GM19035 (cell line): ENCODE results near the gene DHRS7C.

Experiments used
- ATAC-seq: cut with Tn5 transposase; IDR thresholded peaks from one replicate; pipeline ENCODE4 v1.9.1; 2021; ENCODE audit not compliant: unreplicated experiment

DHRS7C gene, protein sequence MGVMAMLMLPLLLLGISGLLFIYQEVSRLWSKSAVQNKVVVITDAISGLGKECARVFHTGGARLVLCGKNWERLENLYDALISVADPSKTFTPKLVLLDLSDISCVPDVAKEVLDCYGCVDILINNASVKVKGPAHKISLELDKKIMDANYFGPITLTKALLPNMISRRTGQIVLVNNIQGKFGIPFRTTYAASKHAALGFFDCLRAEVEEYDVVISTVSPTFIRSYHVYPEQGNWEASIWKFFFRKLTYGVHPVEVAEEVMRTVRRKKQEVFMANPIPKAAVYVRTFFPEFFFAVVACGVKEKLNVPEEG

DNA sequence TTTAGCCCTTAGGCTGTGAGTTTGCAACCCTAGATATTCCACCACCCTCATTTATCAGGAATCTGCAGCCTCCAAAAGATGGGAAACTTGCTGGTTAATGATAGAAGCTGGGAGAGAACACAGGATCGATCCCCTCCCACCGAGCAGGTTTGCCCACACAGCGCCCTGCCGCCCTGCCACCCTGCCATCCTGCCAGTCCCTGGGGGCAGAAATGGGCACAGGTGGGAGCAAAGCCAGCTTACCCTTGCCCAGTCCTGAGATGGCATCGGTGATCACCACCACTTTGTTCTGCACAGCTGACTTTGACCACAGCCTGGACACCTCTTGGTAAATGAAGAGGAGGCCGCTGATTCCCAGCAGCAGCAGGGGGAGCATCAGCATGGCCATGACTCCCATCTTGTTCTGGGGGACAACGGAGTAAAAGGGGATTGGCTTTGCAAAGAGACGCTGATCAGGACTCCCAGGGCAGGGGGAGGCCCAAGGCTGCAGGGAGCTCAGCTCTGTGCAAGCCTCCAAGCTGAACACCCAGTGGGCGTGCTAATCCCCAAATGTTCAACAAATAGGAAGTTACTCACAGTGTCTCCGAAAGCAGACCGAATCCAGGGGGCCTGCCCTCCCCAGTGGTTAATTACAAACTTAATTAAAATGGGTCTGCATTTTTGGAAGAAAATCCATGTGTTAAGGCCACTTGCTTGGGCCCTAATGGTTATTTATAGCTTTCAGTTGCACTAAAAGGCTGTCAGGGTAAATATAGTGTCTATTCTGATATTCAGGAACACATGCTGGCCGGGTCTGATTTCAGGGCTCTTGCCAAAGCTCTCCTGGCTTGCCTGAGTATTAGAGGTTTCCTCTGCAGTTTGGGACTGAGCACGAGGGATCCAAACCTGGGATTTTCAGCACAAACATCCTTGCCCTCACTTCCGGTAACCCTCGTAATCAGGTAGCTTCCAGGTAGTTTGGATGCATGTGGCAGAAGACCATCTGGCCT is at the start of gene DHRS7C:
DHRS7C (minus strand) TSS at position 704 of the 988 bp plus-strand sequence; CDS start at position 396, 308 bp downstream.
- no peak for ATAC-seq

DNA sequence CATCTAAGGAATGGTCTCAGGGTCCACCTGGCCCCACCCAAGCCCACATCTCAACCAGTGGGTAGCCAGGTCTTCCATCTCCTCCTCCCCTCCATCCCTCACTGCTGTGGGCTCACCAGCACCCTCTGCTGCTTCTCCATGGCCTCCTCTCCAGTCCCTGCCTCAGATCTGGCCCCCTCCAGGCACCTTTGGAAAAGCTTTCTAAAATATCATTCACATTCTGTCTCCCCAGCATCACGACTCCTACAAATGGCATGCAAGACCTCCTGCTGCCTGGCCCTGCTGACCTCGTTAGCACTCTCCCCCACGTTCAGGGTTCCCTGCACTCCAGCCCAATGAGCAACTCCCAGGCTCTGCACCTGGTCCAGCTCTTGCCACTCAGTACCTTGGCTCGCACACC is 48.0 kb upstream of the DHRS7C start:
- no peak for ATAC-seq

DNA sequence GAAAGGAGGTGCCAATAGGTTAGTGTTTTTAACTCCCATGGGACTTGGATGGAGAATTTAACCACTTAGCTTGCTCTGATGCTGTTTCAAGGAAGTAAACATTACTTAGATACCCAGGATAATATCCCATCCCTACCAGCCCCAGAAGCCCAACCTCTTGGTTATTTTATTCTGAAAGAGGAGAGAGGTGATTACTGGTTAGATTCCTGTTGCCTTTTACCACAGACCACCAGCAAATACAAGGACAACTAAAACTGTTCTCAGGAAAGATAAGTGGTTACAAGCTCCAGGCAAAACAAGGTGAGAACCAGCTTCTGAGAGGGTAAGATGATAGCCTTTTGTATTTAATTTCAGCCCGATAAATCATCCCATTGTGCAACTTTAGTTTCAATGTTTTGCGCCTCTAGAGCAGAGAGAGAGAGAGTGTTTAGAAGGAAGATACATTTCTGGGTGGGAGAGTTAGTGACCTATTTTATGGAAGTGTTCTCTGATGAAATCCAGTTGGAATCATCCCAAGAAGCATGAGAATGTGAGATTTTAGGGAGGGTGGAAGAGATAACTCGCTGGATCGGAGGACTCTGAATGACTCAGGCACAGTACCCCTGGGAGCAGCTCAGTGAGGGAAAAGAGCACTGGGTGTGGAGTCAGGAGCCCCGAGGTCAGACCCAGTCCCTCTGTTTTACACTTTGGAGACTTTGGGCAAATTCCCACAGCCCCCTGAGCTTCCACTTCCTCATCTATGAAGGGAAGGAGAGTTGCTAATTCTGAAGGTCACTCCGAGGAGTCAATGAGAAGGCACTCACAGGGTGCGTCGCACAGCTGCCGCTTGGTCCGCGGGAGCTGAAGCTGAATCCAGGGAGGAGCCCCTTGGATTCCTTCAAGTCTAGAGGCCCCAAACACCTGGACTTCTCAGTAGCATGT is 46.4 kb upstream of the DHRS7C start:
- ATAC-seq: no peak

DNA sequence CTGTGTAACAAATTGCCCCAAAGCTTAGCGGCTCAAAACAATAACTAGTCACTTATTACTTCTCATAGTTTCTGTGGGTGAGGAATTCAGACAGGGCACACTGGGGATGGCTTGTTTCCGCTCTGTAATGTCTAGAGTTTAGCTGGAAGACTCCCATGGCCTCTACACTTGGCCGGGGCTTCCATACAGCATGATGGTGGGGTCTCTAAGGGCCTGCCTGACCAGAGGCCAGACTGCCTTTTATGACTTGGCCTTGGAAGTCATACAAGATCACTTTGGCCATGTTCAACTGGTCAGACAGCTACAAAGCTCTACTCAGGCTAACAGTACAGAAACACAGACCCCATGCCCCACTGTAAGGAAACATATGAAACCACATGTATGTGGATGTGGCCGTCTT is 42.5 kb upstream of the DHRS7C start:
- ATAC-seq: no peak

DNA sequence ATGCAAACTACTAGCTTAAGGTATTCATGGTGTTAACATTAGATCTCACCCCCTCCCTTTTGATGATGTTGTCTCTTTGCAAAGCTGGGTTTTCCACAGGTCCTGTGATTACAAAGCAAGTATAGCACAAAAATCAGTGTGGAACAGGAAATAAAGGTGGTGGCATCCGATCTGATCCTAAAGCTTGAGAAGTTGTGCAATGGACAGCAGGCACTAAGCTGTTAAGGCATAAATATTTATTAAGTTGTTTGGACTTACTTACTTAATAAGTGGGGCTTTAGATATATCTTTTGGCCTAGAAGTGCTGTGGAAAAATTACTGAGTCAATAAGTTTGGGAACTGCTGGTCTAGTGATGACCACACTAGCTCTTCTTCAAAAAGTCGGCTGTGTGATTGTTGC is 39.3 kb upstream of the DHRS7C start:
- ATAC-seq: no peak

GRCh38 chr17:9829343-9829742 is 38.0 kb upstream of the DHRS7C start:
- ATAC-seq: no peak

DNA sequence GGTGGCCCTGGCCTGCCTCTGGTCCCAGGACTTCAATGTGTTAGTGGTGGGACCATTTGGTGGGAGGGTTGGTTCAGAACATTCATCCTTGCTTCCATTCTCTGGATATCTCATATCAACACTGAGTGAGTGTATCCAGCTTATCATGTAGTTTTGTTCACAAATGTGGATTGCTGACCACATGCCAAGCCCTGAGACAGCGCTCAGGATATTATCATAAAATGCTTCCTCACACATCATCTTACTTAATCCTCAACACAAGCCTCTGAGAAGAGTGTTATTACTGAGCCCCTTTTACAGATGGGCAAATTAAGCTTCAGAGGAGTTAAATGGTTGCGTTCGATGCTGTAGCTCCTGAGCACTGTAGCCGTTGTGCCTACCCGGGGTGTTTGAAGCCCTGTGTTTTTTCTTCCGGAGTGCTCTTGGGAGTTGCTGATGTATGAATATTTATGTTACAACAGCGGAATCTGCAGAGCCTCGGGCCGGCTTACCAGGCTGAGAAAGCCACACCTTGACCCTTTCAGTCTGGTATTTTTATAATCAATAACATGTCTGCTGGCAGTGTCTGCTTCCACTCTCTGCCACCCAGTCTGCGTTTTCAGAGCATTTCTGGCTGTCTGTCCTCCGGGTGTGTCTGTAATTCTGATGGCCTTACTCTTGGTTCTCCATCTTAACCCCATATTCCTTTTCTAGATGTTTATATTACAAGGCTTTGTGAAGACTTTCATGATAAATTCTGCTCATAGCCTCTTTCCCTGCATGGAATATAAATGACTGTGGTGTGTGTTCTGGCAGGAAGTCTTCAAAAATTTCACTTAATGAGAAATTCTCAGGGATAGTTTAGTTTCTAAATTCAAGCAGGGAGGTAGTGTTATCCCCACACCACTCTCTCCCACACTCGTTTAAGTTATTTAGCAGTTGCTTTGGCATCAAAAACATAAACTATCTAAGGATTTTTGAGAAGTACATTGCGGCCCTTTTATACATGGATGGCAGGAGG is 37.2 kb upstream of the DHRS7C start:
- ATAC-seq: no peak

GRCh38 chr17:9825641-9826150 is 34.3 kb upstream of the DHRS7C start, which contains the start of gene GLP2R:
Gene GLP2R (plus strand): TSS chr17:9825924. CDS start chr17:9826064, 140 bp downstream.
- no peak for ATAC-seq

DNA sequence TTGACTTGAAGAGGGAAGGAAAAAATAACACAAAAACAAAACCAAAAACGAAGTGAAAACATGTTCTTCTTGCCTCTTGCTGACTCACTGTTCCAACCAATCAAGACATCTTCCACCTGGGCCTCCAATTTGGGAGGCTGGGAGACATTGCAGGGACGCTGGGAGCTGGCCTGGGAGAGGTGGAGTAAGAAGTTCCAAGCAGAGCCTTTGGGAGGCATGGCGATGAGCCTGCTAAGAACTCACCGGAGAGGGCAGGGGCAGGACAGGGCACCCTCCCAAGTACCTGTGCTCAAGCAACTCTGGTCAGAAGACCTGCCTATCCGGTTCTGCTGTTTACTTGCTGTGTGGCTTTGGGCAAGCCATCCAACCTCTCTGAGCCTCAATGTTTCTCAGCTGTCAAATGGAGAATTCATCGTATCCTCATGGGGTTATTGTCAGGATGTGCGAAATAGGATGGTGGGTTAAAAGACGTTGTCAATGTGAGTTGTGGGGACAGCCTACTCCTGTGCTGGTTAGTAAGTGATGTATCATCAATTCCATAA is 33.5 kb upstream of the DHRS7C start:
- ATAC-seq: no peak

GRCh38 chr17:9824094-9824493 is 32.7 kb upstream of the DHRS7C start:
- ATAC-seq: no peak

- ATAC-seq: no peak
These were observed 30.5 kb upstream of the DHRS7C start, which contains the start of gene GSG1L2 for GRCh38 chr17:9821921-9822320. Gene GSG1L2 (minus strand): TSS chr17:9822079. CDS start chr17:9822071, 8 bp downstream.

DNA sequence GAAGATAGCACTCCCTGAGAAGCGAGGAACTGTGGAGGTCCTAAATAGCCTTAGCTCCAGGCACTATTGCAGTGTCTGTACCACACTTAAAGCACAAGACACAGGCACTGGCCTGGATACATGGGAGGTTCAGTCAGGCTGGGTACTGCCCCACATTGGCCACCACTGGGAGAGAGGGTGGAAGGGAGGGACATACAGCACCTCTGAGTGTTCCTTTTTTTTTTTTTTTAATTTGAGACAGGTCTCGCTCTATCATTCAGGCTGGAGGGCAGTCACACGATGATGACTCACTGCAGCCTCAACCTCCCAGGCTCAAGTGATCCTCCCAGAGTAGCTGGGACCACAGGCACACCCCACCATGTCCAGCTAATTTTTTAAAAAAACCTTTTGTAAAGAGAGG is 29.1 kb upstream of the DHRS7C start:
- ATAC-seq: no peak

DNA sequence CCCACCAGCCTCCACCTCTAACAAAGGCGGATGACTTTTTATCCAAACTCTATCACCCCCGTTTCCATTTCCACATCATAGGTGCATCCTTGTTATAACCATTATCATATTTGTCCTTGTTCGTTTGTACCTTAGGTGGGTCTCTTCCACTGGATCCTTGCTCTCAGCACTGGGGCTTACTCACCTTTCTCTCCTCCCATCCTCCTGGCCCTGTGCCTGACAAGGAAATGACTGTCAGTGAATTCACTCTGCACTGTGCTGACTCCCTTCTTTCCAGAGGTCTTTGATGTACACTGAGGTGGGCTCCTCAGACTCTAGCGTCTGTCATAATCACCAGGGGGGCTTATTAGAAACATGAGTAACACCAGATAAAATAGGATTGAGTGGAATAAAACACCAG is 27.4 kb upstream of the DHRS7C start:
- ATAC-seq: no peak

- ATAC-seq: no peak
These were observed 25.7 kb upstream of the DHRS7C start for GRCh38 chr17:9817086-9817485.

DNA sequence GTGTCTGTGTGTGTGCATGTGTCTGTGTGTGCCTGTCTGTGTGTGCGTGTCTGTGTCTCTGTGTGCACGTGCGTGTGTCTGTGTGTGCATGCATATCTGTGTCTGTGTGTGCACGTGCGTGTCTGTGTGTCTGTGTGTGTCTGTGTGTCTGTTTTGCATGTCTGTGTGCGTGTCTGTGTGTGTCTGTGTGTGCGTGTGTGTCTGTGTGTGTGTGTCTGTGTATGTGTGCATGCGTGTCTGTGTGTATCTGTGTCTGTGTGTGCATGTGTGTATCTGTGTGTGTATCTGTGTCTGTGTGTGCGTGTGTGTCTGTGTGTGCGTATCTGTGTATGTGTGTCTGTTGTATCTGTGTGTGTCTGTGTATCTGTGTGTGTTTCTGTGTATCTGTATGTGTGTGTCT is 25.1 kb upstream of the DHRS7C start:
- ATAC-seq: no peak

DNA sequence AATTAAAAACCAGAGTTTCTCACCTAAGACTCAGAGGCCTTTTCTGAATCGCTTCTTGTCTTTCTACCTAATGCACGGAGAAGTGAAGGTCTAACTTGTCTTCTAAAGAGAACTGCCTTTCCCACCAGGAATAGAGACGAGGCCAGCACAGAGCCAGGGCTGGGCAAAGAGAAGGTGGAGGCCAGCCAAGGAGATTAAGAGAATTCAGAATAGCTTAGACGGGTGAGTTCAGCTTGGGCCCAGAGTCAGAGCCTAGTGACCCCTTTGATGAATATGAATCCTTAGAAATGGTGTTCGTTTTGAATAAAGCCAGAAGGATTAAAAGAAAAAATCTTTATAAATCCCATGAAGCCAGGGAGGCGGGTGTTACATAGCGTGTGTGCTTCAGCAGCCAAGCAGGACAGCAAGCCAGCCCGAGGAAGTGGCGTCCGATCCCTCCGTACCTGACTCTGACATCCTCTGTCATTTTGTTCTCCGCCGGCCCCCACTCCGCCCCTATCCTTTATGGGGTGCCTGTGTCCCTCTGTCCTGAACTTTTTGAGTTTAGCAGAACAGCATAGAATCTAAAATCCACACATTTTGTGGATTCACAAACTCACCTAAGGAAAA is 23.0 kb upstream of the DHRS7C start:
- no peak for ATAC-seq

DNA sequence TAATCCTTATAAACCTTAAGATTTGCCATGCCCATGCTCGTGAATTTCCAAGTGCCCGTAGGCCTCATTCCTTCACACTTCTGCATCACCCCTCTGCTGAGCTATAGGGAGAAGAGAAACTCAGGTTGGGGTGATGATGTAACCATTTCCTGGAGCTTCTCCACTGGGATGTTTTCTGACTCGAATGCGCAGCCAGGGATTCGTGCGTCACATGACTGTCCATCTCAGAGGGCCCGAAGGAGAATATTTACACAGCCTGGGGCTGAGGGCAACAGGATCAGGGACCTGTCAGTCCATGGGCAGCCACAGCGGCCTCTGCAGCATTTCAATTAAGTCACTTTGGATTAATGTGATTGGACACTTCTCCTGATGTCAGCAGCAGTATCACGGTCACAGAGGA is 21.8 kb upstream of the DHRS7C start:
- no peak for ATAC-seq

DNA sequence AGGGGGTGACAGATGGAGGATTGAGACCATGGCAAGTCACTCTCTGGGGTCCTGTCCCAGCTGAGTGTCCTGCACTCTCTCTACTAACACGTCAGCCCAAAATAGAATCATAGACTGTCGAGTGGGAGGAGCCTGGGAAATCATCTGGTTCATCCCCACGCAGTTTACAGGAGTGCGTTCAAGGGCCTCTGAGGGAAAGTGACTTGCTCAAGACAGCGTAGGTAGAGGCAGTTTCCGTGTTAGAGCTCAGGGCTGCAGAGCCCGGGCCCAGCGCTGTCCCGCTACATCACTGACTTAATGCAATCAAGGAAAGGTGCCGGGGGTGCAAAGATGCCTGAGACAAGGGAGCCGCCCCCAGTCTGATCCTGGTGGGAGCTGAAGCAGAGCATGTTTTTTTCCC is 20.1 kb upstream of the DHRS7C start:
- no peak for ATAC-seq

DNA sequence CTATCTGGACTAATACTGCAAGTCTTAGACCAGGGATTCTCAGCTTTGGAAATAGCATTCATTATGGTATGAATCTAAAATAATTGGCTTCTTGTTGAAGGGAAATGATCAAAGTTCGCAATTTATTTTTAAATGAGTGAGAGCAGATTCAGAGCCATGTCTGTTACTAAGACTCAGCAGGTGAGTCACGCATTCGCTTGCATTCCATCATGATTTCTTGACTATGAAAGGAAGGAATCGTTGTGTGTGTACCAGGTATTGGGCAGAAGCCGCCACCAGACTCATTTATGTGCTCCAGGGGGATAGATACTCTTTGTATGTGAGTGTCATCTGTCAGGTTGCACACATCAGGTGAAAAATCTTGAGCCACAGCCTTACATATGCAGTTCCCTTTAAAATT is 19.7 kb upstream of the DHRS7C start:
- ATAC-seq: no peak
